ENCODE measurements around the gene GPSM3.
"Not testable (repeated sequence)": the region's sequence is repeated elsewhere in the genome, so short reads cannot be mapped to it uniquely, and the experiment has no call there.

Gene GPSM3

GRCh38 chr6:32218167-32218566, 25.7 kb upstream of the GPSM3 start:
- no peak overlapping the region for H3K4me3 ChIP-seq (ENCODE audit: low read depth in 1 of 2, low read length in 2 of 2)

GRCh38 chr6:32216998-32217397, 24.6 kb upstream of the GPSM3 start:
- Histone ChIP-seq H3K27ac (ENCODE audit: low read depth, low read length) (no peak overlapping the region), H3K36me3 (ENCODE audit: control insufficient read depth in 1 of 2, insufficient read depth in 2 of 2, low read length in 2 of 2) (no peaks in the 10 kb centered on the region), H3K9me3 (ENCODE audit: control insufficient read depth in 1 of 2, low read length in 2 of 2) (no peaks in the 10 kb centered on the region)

More at GRCh38 chr6:32218167-32218566, 25.7 kb upstream of the GPSM3 start:
- H3K36me3 ChIP-seq (ENCODE audit: control insufficient read depth in 1 of 2, insufficient read depth in 2 of 2, low read length in 2 of 2), result no peaks in the 10 kb centered on the region
- H3K9me3 ChIP-seq (ENCODE audit: control insufficient read depth in 1 of 2, low read length in 2 of 2), result no peaks in the 10 kb centered on the region
- no peak overlapping the region for H3K9ac ChIP-seq (ENCODE audit: low read depth in 1 of 2, low read length in 2 of 2)
- H3K27ac ChIP-seq (ENCODE audit: low read depth, low read length), result no peak overlapping the region
- H3K4me1 ChIP-seq (ENCODE audit: control insufficient read depth in 1 of 2, insufficient read depth in 2 of 2, low read length in 2 of 2), result no peaks in the 10 kb centered on the region
- H3K27me3 ChIP-seq (ENCODE audit: control insufficient read depth in 1 of 2, insufficient read depth in 2 of 2, low read length in 2 of 2), result peaks cover 0 to 3% of the 10 kb centered on the region in 2 donors

GRCh38 chr6:32216285-32216684, 23.8 kb upstream of the GPSM3 start:
- H3K36me3 ChIP-seq (ENCODE audit: control insufficient read depth in 1 of 2, insufficient read depth in 2 of 2, low read length in 2 of 2), result no peaks in the 10 kb centered on the region
- H3K27ac ChIP-seq (ENCODE audit: low read depth, low read length), result no peak overlapping the region
- H3K4me3 ChIP-seq (ENCODE audit: low read depth in 1 of 2, low read length in 2 of 2), result no peak overlapping the region
- H3K9ac ChIP-seq (ENCODE audit: low read depth in 1 of 2, low read length in 2 of 2), result no peak overlapping the region
- H3K9me3 ChIP-seq (ENCODE audit: control insufficient read depth in 1 of 2, low read length in 2 of 2), result no peaks in the 10 kb centered on the region
- H3K27me3 ChIP-seq (ENCODE audit: control insufficient read depth in 1 of 2, insufficient read depth in 2 of 2, low read length in 2 of 2), result peaks cover 0 to 3% of the 10 kb centered on the region in 2 donors
- no peaks in the 10 kb centered on the region for H3K4me1 ChIP-seq (ENCODE audit: control insufficient read depth in 1 of 2, insufficient read depth in 2 of 2, low read length in 2 of 2)

More at GRCh38 chr6:32216998-32217397, 24.6 kb upstream of the GPSM3 start:
- no peak overlapping the region for H3K9ac ChIP-seq (ENCODE audit: low read depth in 1 of 2, low read length in 2 of 2)
- peaks cover 0 to 3% of the 10 kb centered on the region in 2 donors for H3K27me3 ChIP-seq (ENCODE audit: control insufficient read depth in 1 of 2, insufficient read depth in 2 of 2, low read length in 2 of 2)
- no peak overlapping the region for H3K4me3 ChIP-seq (ENCODE audit: low read depth in 1 of 2, low read length in 2 of 2)
- no peaks in the 10 kb centered on the region for H3K4me1 ChIP-seq (ENCODE audit: control insufficient read depth in 1 of 2, insufficient read depth in 2 of 2, low read length in 2 of 2)

GRCh38 chr6:32215617-32216016, 23.2 kb upstream of the GPSM3 start:
- Histone ChIP-seq H3K27me3 (ENCODE audit: control insufficient read depth in 1 of 2, insufficient read depth in 2 of 2, low read length in 2 of 2) (peaks cover 0 to 3% of the 10 kb centered on the region in 2 donors), H3K36me3 (ENCODE audit: control insufficient read depth in 1 of 2, insufficient read depth in 2 of 2, low read length in 2 of 2) (no peaks in the 10 kb centered on the region), H3K4me1 (ENCODE audit: control insufficient read depth in 1 of 2, insufficient read depth in 2 of 2, low read length in 2 of 2) (no peaks in the 10 kb centered on the region), H3K9ac (ENCODE audit: low read depth in 1 of 2, low read length in 2 of 2) (no peak overlapping the region), H3K27ac (ENCODE audit: low read depth, low read length) (no peak overlapping the region), H3K9me3 (ENCODE audit: control insufficient read depth in 1 of 2, low read length in 2 of 2) (no peaks in the 10 kb centered on the region), H3K4me3 (ENCODE audit: low read depth in 1 of 2, low read length in 2 of 2) (no peak overlapping the region)

- Histone ChIP-seq H3K27ac (ENCODE audit: low read depth, low read length) (no peak overlapping the region), H3K4me1 (ENCODE audit: control insufficient read depth in 1 of 2, insufficient read depth in 2 of 2, low read length in 2 of 2) (no peaks in the 10 kb centered on the region), H3K9me3 (ENCODE audit: control insufficient read depth in 1 of 2, low read length in 2 of 2) (no peaks in the 10 kb centered on the region), H3K27me3 (ENCODE audit: control insufficient read depth in 1 of 2, insufficient read depth in 2 of 2, low read length in 2 of 2) (peaks cover 0 to under 1% of the 10 kb centered on the region in 2 donors), H3K4me3 (ENCODE audit: low read depth in 1 of 2, low read length in 2 of 2) (no peak overlapping the region), H3K36me3 (ENCODE audit: control insufficient read depth in 1 of 2, insufficient read depth in 2 of 2, low read length in 2 of 2) (no peaks in the 10 kb centered on the region), H3K9ac (ENCODE audit: low read depth in 1 of 2, low read length in 2 of 2) (no peak overlapping the region)
Measured at GRCh38 chr6:32214126-32214525, 21.7 kb upstream of the GPSM3 start.

- Histone ChIP-seq H3K4me1 (ENCODE audit: control insufficient read depth in 1 of 2, insufficient read depth in 2 of 2, low read length in 2 of 2) (no peaks in the 10 kb centered on the region), H3K4me3 (ENCODE audit: low read depth in 1 of 2, low read length in 2 of 2) (no peak overlapping the region), H3K36me3 (ENCODE audit: control insufficient read depth in 1 of 2, insufficient read depth in 2 of 2, low read length in 2 of 2) (no peaks in the 10 kb centered on the region), H3K27ac (ENCODE audit: low read depth, low read length) (no peak overlapping the region), H3K9ac (ENCODE audit: low read depth in 1 of 2, low read length in 2 of 2) (no peak overlapping the region), H3K9me3 (ENCODE audit: control insufficient read depth in 1 of 2, low read length in 2 of 2) (no peaks in the 10 kb centered on the region), H3K27me3 (ENCODE audit: control insufficient read depth in 1 of 2, insufficient read depth in 2 of 2, low read length in 2 of 2) (no peaks in the 10 kb centered on the region)
Measured at GRCh38 chr6:32213649-32214048, 21.2 kb upstream of the GPSM3 start.

- H3K27ac ChIP-seq (ENCODE audit: low read depth, low read length), result no peak overlapping the region
- H3K4me3 ChIP-seq (ENCODE audit: low read depth in 1 of 2, low read length in 2 of 2), result no peak overlapping the region
- H3K4me1 ChIP-seq (ENCODE audit: control insufficient read depth in 1 of 2, insufficient read depth in 2 of 2, low read length in 2 of 2), result no peaks in the 10 kb centered on the region
- no peaks in the 10 kb centered on the region for H3K36me3 ChIP-seq (ENCODE audit: control insufficient read depth in 1 of 2, insufficient read depth in 2 of 2, low read length in 2 of 2)
- H3K27me3 ChIP-seq (ENCODE audit: control insufficient read depth in 1 of 2, insufficient read depth in 2 of 2, low read length in 2 of 2), result no peaks in the 10 kb centered on the region
- no peaks in the 10 kb centered on the region for H3K9me3 ChIP-seq (ENCODE audit: control insufficient read depth in 1 of 2, low read length in 2 of 2)
- no peak overlapping the region for H3K9ac ChIP-seq (ENCODE audit: low read depth in 1 of 2, low read length in 2 of 2)
Measured at GRCh38 chr6:32212076-32212760, 19.8 kb upstream of the GPSM3 start.

- not testable (repeated sequence) for H3K9ac ChIP-seq (ENCODE audit: low read depth in 1 of 2, low read length in 2 of 2); H3K36me3 ChIP-seq (ENCODE audit: control insufficient read depth in 1 of 2, insufficient read depth in 2 of 2, low read length in 2 of 2); H3K4me3 ChIP-seq (ENCODE audit: low read depth in 1 of 2, low read length in 2 of 2); H3K27ac ChIP-seq (ENCODE audit: low read depth, low read length); H3K9me3 ChIP-seq (ENCODE audit: control insufficient read depth in 1 of 2, low read length in 2 of 2); H3K4me1 ChIP-seq (ENCODE audit: control insufficient read depth in 1 of 2, insufficient read depth in 2 of 2, low read length in 2 of 2); H3K27me3 ChIP-seq (ENCODE audit: control insufficient read depth in 1 of 2, insufficient read depth in 2 of 2, low read length in 2 of 2)
Measured at GRCh38 chr6:32211432-32211831, 19.0 kb upstream of the GPSM3 start.

GRCh38 chr6:32210191-32210601, 17.8 kb upstream of the GPSM3 start:
- H3K4me1 ChIP-seq (ENCODE audit: control insufficient read depth in 1 of 2, insufficient read depth in 2 of 2, low read length in 2 of 2), result no peaks in the 10 kb centered on the region
- no peaks in the 10 kb centered on the region for H3K36me3 ChIP-seq (ENCODE audit: control insufficient read depth in 1 of 2, insufficient read depth in 2 of 2, low read length in 2 of 2)
- H3K27me3 ChIP-seq (ENCODE audit: control insufficient read depth in 1 of 2, insufficient read depth in 2 of 2, low read length in 2 of 2), result no peaks in the 10 kb centered on the region
- H3K4me3 ChIP-seq (ENCODE audit: low read depth in 1 of 2, low read length in 2 of 2), result no peak overlapping the region
- H3K27ac ChIP-seq (ENCODE audit: low read depth, low read length), result no peak overlapping the region
- H3K9me3 ChIP-seq (ENCODE audit: control insufficient read depth in 1 of 2, low read length in 2 of 2), result no peaks in the 10 kb centered on the region
- H3K9ac ChIP-seq (ENCODE audit: low read depth in 1 of 2, low read length in 2 of 2), result no peak overlapping the region

GRCh38 chr6:32208996-32209395, 16.6 kb upstream of the GPSM3 start:
- no peak overlapping the region for H3K9ac ChIP-seq (ENCODE audit: low read depth in 1 of 2, low read length in 2 of 2)
- no peaks in the 10 kb centered on the region for H3K4me1 ChIP-seq (ENCODE audit: control insufficient read depth in 1 of 2, insufficient read depth in 2 of 2, low read length in 2 of 2)
- H3K4me3 ChIP-seq (ENCODE audit: low read depth in 1 of 2, low read length in 2 of 2), result no peak overlapping the region
- no peaks in the 10 kb centered on the region for H3K36me3 ChIP-seq (ENCODE audit: control insufficient read depth in 1 of 2, insufficient read depth in 2 of 2, low read length in 2 of 2)
- no peaks in the 10 kb centered on the region for H3K27me3 ChIP-seq (ENCODE audit: control insufficient read depth in 1 of 2, insufficient read depth in 2 of 2, low read length in 2 of 2)
- H3K27ac ChIP-seq (ENCODE audit: low read depth, low read length), result no peak overlapping the region
- H3K9me3 ChIP-seq (ENCODE audit: control insufficient read depth in 1 of 2, low read length in 2 of 2), result no peaks in the 10 kb centered on the region
